H9 (cell line): ENCODE data around the gene LRP1. TPM values are rescaled to one million over a fixed set of nuclear protein-coding genes. Genes with fewer than 3 reads are reported as not detected.

Experiments used
- DNase-seq: peaks from one replicate; pipeline ENCODE4 v3.0.0-alpha.2; 2017
- H2AFZ ChIP-seq: one replicate; pipeline ENCODE4 v1.6.1; 2013; ENCODE audit warnings: mild to moderate bottlenecking, low read length, control low read depth, moderate library complexity
- H2AK5ac ChIP-seq: 2 replicates; pipeline ENCODE4 v1.6.1; 2013; ENCODE audit warnings: low read length, control low read depth, mixed read lengths; ENCODE audit not compliant: insufficient read length
- H2BK120ac ChIP-seq: one replicate; pipeline ENCODE4 v1.6.1; 2013; ENCODE audit warnings: low read depth, mild to moderate bottlenecking, low read length, control low read depth, inconsistent platforms; ENCODE audit not compliant: poor library complexity, severe bottlenecking
- H2BK12ac ChIP-seq: 2 replicates; pipeline ENCODE4 v1.6.1; 2013; ENCODE audit warnings: low read length, control low read depth, mixed read lengths, low read depth; ENCODE audit not compliant: insufficient read length
- H2BK15ac ChIP-seq: 2 replicates; pipeline ENCODE4 v1.6.1; 2013; ENCODE audit warnings: low read depth, low read length, control low read depth
- H2BK20ac ChIP-seq: one replicate; pipeline ENCODE4 v1.6.1; 2013; ENCODE audit warnings: low read depth, mild to moderate bottlenecking, low read length, control low read depth, inconsistent platforms; ENCODE audit not compliant: poor library complexity, severe bottlenecking
- H2BK5ac ChIP-seq: 2 replicates; pipeline ENCODE4 v1.6.1; 2013; ENCODE audit warnings: low read length, control low read depth, mixed read lengths; ENCODE audit not compliant: insufficient read length
- H3K14ac ChIP-seq: 2 replicates; pipeline ENCODE4 v1.6.1; 2013; ENCODE audit warnings: low read length, control low read depth; ENCODE audit not compliant: insufficient read depth
- H3K18ac ChIP-seq: 2 replicates; pipeline ENCODE4 v1.6.1; 2013; ENCODE audit warnings: low read depth, mild to moderate bottlenecking, mixed read lengths, low read length, control low read depth; ENCODE audit not compliant: insufficient read length
- H3K23ac ChIP-seq: 2 replicates; pipeline ENCODE4 v1.6.1; 2013; ENCODE audit warnings: low read length, control low read depth, mixed read lengths, low read depth; ENCODE audit not compliant: insufficient read length
- H3K23me2 ChIP-seq: 2 replicates; pipeline ENCODE4 v1.6.1; 2013; ENCODE audit warnings: low read depth, mild to moderate bottlenecking, mixed read lengths, low read length, control low read depth; ENCODE audit not compliant: insufficient read length, poor library complexity, severe bottlenecking
- H3K27ac ChIP-seq: 2 replicates; pipeline ENCODE4 v1.5.1; 2013; ENCODE audit warnings: low read length, control low read depth, mixed read lengths, low read depth; ENCODE audit not compliant: insufficient read length
- H3K27me3 ChIP-seq: 2 replicates; pipeline ENCODE4 v1.6.1; 2013; ENCODE audit warnings: low read length, control low read depth, inconsistent platforms; ENCODE audit not compliant: insufficient read depth
- H3K4ac ChIP-seq: 2 replicates; pipeline ENCODE4 v1.6.1; 2013; ENCODE audit warnings: low read depth, mild to moderate bottlenecking, control low read depth, inconsistent platforms, low read length, moderate library complexity
- H3K4me1 ChIP-seq: 2 replicates; pipeline ENCODE4 v1.6.1; 2013; ENCODE audit warnings: low read length, control low read depth, inconsistent platforms; ENCODE audit not compliant: insufficient read depth
- H3K4me2 ChIP-seq: 2 replicates; pipeline ENCODE4 v1.6.1; 2013; ENCODE audit warnings: low read length, control low read depth, mixed read lengths; ENCODE audit not compliant: insufficient read length, insufficient read depth
- H3K56ac ChIP-seq: 2 replicates; pipeline ENCODE4 v1.6.1; 2013; ENCODE audit warnings: low read depth, mild to moderate bottlenecking, mixed read lengths, low read length, control low read depth; ENCODE audit not compliant: insufficient read length
- H3K79me1 ChIP-seq: 2 replicates; pipeline ENCODE4 v1.6.1; 2013; ENCODE audit warnings: low read depth, mild to moderate bottlenecking, moderate library complexity, low read length, control low read depth, inconsistent platforms; ENCODE audit not compliant: insufficient read depth, poor library complexity, severe bottlenecking
- H3K79me2 ChIP-seq: 2 replicates; pipeline ENCODE4 v1.6.1; 2013; ENCODE audit warnings: low read length, control low read depth, inconsistent platforms; ENCODE audit not compliant: insufficient read depth
- H3K9ac ChIP-seq: 2 replicates; pipeline ENCODE4 v1.6.1; 2013; ENCODE audit warnings: low read length, control low read depth, mixed read lengths; ENCODE audit not compliant: insufficient read length; ENCODE audit errors: extremely low read depth
- H3K9me3 ChIP-seq: one replicate; pipeline ENCODE4 v1.6.1; 2013; ENCODE audit warnings: low read depth, low read length, inconsistent platforms; ENCODE audit not compliant: control insufficient read depth
- H3T11ph ChIP-seq: one replicate; pipeline ENCODE4 v1.6.1; 2013; ENCODE audit warnings: mild to moderate bottlenecking, low read length, control low read depth, inconsistent platforms
- H4K20me1 ChIP-seq: one replicate; pipeline ENCODE4 v1.6.1; 2013; ENCODE audit not compliant: control insufficient read depth, insufficient read length, insufficient read depth
- H4K5ac ChIP-seq: 2 replicates; pipeline ENCODE4 v1.6.1; 2013; ENCODE audit warnings: low read depth, mild to moderate bottlenecking, mixed read lengths, low read length, control low read depth; ENCODE audit not compliant: insufficient read length
- H4K8ac ChIP-seq: replicated peaks from 2 replicates; pipeline ENCODE4 v1.6.1; 2013; ENCODE audit warnings: low read length, control low read depth, mixed read lengths, low read depth; ENCODE audit not compliant: insufficient read length
- H4K91ac ChIP-seq: 2 replicates; pipeline ENCODE4 v1.6.1; 2013; ENCODE audit warnings: low read depth, mild to moderate bottlenecking, moderate library complexity, mixed read lengths, low read length, control low read depth; ENCODE audit not compliant: insufficient read length
- H3K27ac Mint-ChIP-seq, 3 experiments: 2 replicates in 2 of 3; 3 replicates in 1 of 3; pipeline ENCODE4 v1.8.0; 2020 to 2021; ENCODE audit warnings: mixed read lengths in 3 of 3, mild to moderate bottlenecking in 1 of 3, moderate library complexity in 1 of 3
- H3K27me3 Mint-ChIP-seq: 2 replicates; pipeline ENCODE4 v1.8.0; 2021; ENCODE audit warnings: low read depth, mild to moderate bottlenecking, moderate library complexity, mixed read lengths
- H3K36me3 Mint-ChIP-seq, 3 experiments: 2 replicates in 2 of 3; 3 replicates in 1 of 3; pipeline ENCODE4 v1.8.0; 2020 to 2021; ENCODE audit warnings: low read depth in 3 of 3, mixed read lengths in 3 of 3; ENCODE audit not compliant: insufficient read depth in 1 of 3
- H3K4me1 Mint-ChIP-seq, 2 experiments: 2 replicates each; pipeline ENCODE4 v1.8.0; 2020; ENCODE audit warnings: mixed read lengths in 2 of 2
- H3K4me3 Mint-ChIP-seq, 2 experiments: 2 replicates in 1 of 2; 3 replicates in 1 of 2; pipeline ENCODE4 v1.8.0; 2020 to 2021; ENCODE audit warnings: mild to moderate bottlenecking in 2 of 2, mixed read lengths in 2 of 2, moderate library complexity in 1 of 2
- H3K9me3 Mint-ChIP-seq, 2 experiments: 2 replicates in 1 of 2; 3 replicates in 1 of 2; pipeline ENCODE4 v1.8.0; 2020; ENCODE audit warnings: mild to moderate bottlenecking in 2 of 2, mixed read lengths in 2 of 2, moderate library complexity in 1 of 2
- CTCF ChIP-seq: fragments of 200-600 bp; sonication (generic); conservative IDR thresholded peaks from 3 replicates; pipeline ENCODE4 v1.8.0; 2021; ENCODE audit warnings: antibody characterized with exemption, mild to moderate bottlenecking
- WGBS: extraction: QIAGEN DNeasy Blood & Tissue Kit; methylation state at CpG from one replicate; pipeline ENCODE4 v1.1.7; 2013; ENCODE audit warnings: missing lambda C conversion rate, low lambda C conversion rate, mixed read lengths; ENCODE audit not compliant: insufficient read length; ENCODE audit errors: extremely low coverage; 5-methylcytosine and 5-hydroxymethylcytosine counted together
- total RNA-seq: library from RNA; stranded (reverse); gene quantifications from 2 replicates; pipeline ENCODE4 v1.2.1, GENCODE V29; 2021

Gene LRP1
- total RNA-seq, 1 experiment from 2014 or later = 115 TPM

- no peak overlapping the region for H3K27ac ChIP-seq
- H4K20me1 ChIP-seq = peaks cover 1% of the 10 kb centered on the region
- no peak overlapping the region for H3K9ac ChIP-seq
- DNase-seq = no peak
- H3K27me3 Mint-ChIP-seq = no peaks in the 10 kb centered on the region
- no peak overlapping the region for H2BK5ac ChIP-seq
- no peaks in the 10 kb centered on the region for H3K9me3 ChIP-seq
- no peak overlapping the region for H3K4me3 Mint-ChIP-seq
- H3K4me2 ChIP-seq = no peak overlapping the region
- no peaks in the 10 kb centered on the region for H3K79me1 ChIP-seq
- H3K18ac ChIP-seq = no peak overlapping the region
- no peak overlapping the region for H3K23ac ChIP-seq
- H2BK120ac ChIP-seq = no peak overlapping the region
- no CpG with 5 or more reads among the region's 4 CpGs for WGBS
- H4K8ac ChIP-seq = no peak overlapping the region
- no peak overlapping the region for H3K14ac ChIP-seq
- no peak for TF ChIP-seq CTCF
- no peak overlapping the region for H2AK5ac ChIP-seq
- H3K27me3 ChIP-seq = no peaks in the 10 kb centered on the region
- no peak overlapping the region for H3K4ac ChIP-seq
- peaks cover 42 to 87% (median 80%) of the 10 kb centered on the region in 3 experiments; a peak in 6 of 7 replicates for H3K36me3 Mint-ChIP-seq
- no peak overlapping the region for H2AFZ ChIP-seq
- no peaks in the 10 kb centered on the region for H3K4me1 ChIP-seq
- H4K5ac ChIP-seq = no peak overlapping the region
- H3K23me2 ChIP-seq = no peaks in the 10 kb centered on the region
- no peak overlapping the region for H2BK12ac ChIP-seq
- no peak overlapping the region for H2BK20ac ChIP-seq
- no peak overlapping the region for H2BK15ac ChIP-seq
- H3K27ac Mint-ChIP-seq = peak overlapping the region; percentile 33 to 88 (median 62); a peak in 4 of 7 replicates
- no peak overlapping the region for H4K91ac ChIP-seq
- no peaks in the 10 kb centered on the region for H3K9me3 Mint-ChIP-seq
- no peak overlapping the region for H3K56ac ChIP-seq
- no peaks in the 10 kb centered on the region for H3K79me2 ChIP-seq
- no peak overlapping the region for H3T11ph ChIP-seq
- peaks cover 0 to 9% of the 10 kb centered on the region in 2 experiments; a peak in 2 of 4 replicates for H3K4me1 Mint-ChIP-seq
Observed at GRCh38 chr12:57170927-57171326, 42.6 kb downstream of the LRP1 start.
